Measurements from ENCODE around the gene ACAP3.

Gene ACAP3

DNA sequence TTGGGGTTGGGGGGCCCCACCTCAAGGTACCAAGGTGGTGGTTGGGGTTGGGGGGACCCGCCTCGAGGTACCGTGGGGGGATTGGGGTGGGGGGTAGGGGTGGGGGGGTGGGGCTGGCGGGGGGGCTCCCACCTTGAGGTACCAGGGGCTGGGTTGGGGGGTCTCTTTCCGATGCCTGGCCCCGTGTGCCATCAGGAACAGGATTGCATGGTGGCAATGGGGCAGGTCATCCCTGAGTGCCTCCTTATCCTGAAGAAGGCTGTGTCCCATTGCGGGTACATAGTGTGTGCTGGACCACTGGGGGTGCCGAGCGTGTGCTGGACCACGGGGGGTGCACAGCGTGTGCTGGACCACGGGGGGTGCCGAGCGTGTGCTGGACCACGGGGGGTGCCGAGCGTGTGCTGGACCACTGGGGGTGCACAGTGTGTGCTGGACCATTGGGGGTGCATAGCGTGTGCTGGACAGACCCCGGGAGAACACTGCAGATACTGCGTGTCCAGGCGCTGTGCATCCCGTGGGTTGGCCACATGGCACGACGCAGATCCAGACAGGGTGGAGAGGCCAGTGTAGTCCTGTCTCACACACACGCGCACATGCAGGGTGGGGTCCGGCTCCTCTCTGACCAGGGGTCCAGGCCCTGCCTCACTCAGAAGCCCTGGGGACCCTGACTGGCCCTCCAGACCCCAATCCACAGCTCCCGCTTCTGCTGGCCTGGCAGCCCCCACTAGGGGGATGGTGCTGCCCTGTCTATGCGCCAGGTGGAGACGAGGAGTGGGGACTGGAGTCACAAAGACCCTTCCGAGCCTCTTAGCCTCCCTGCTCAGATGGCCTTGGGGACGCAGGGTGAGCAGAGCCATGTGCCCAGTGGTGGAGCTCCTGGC, 23.3 kb downstream of the ACAP3 start:
- ATAC-seq = no peak

DNA sequence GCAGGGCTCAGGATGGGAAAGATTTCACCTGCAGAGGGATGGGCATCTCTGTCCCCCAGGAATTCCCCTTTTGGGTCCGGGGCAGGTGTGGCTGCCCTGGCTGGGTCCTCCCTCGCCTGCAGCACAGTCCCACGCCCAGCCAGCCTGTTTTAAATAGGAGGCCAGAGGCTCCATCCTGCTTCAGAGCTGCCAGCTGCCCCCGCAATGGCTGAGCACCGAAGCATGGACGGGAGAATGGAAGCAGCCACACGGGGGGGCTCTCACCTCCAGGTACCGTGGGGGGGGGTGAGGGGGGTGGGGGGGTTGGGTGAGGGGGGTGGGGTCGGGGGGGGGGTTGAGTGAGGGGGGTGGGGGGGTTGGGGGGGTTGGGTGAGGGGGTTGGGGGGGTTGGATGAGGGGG, 23.9 kb downstream of the ACAP3 start:
- no peak for ATAC-seq

DNA sequence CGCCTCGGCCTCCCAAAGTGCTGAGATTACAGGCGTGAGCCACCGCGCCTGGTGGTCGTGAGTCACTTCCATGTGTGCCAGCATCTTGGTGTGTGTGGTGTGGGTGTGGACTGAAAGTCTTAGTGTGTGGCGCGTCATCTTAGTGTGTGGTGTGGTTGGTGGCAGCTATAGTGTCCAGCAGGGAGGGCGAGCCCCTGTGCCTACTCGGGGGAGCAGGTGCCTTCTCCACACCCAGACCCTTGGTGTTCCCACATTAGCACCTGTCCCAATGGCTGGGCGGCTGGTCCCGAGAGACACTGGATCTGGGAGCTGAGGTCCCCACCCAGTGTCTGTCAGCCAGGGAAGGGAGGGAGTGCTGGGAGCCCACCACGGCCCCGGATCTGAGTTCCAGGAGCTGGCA, 24.7 kb downstream of the ACAP3 start:
- ATAC-seq = peak in 1 of 2 donors; percentile 43

DNA sequence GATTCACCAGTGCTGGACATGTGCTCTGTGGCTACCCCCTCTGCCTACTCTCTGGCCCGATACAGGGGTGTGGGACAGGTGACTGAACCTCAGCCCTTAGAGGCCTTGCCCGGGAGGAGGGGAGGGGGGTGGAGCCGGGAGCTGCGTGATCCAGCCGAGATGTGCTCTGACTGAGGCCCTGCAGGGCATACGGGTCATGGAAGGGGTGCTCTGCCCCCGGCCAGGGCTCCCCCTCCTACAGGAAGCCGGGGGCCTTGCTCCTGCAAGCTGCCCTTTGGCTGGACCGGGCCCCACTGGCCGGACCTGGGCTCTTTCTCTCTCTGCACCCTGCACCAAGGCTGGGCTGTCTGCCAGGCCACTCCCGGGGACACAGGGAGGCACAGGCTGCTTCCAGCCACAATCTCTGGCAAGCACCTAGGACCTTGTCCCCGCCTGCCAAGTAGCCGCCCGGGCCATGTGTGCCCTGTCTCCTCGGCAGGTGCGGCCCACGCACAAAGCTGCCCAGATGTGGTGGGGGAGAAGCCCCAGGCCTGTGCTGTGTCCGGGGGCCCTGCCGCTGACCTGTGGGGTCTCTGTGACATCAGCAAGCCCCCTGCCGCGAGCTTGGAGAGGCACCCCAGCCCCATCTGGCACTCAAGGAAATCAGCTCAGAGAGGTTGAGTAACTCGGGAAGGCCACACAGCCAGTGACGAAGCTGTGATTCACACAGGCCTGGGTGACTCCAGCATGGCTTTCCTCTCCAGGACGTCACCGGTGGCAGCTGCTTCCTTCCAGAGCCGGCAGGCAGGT, 26.0 kb downstream of the ACAP3 start:
- peak; percentile 59 to 78 for ATAC-seq

DNA sequence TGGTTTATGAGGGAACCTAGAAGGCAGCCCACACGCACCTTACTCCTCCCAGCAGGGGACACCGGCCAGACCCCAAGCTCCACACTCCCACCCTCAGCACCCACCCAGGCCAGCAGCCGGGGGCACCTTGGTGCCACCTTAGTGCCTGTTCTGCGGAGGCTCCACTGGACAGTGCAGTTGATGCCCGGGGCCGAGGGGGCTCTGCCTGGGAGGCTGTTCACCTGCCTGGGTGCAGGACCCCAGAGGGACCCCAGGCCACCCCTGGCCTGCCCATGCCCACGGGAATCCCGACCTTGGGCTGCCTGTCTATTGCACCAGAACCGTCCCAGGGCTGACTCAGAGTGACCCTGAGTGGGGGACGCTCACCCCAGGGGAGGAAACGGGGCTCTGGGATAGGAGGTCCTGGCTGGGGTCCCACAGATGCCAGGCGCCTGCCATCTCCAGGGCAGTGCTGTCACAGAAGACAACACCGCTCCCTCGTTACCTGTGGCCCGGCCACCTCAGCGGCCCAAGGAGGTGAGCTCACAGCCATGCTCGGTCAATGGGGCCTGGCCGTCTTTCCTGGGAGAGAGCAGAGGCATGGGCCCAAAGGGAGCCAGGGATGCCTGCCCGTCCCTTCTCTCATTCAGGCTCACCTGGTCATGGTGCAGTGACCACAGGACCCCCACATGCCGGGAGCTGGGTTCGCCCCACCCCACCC, 26.8 kb downstream of the ACAP3 start:
- ATAC-seq = no peak

DNA sequence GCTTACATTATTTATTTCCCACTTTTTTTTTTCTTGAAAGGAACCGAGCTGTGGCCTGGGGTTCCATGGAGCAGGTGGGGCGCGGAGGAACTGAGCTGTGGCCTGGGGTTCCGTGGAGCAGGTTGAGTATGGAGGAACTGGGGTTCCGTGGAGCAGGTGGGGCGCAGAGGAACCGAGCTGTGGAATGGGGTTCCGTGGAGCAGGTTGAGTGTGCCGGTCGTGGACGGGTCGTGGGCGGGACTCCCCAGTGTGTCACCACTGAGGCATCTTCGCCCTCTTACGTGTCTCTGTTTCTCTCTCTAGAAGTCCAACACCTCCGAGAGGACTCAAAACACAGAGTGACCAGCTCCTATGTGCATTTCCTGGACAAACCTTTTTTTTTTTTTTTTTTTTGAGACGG, 28.7 kb downstream of the ACAP3 start:
- ATAC-seq = no peak

DNA sequence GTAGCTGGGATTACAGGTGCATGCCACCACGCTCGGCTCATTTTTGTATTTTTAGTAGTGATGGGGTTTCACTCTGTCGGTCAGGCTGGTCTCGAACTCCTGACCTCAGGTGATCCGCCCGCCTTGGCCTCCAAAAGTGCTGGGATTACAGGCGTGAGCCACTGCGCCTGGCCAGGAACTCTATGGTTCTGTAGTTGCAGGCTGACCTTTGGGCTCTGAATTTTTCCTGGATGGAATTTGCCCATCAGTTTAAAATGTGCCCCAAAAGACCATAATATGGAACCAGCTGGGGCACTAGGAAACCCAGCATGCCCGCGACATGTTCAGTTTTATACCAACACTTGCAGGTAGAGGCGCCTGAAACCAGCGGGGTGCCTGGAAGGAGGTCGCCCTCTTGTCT, 29.1 kb downstream of the ACAP3 start:
- ATAC-seq = no peak

DNA sequence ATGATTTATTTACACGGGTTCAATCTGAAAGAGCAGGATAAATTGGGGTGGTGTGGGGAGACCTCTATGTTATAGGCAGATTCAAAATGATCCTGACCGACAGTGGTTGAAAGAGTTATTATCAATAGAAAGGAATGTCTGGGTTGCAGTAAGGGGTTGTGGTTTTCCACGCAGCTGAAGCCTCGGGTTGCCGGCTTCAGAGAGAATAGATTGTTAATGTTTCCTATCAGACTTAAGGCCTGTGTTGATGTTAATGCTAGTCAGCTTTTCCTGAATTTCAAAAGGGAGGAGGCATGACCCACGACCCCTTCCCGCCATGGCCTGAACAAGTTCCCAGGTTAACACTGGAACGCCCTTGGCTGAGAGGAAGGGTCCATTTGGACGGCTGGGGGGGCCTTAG, 31.9 kb downstream of the ACAP3 start:
- no peak for ATAC-seq

DNA sequence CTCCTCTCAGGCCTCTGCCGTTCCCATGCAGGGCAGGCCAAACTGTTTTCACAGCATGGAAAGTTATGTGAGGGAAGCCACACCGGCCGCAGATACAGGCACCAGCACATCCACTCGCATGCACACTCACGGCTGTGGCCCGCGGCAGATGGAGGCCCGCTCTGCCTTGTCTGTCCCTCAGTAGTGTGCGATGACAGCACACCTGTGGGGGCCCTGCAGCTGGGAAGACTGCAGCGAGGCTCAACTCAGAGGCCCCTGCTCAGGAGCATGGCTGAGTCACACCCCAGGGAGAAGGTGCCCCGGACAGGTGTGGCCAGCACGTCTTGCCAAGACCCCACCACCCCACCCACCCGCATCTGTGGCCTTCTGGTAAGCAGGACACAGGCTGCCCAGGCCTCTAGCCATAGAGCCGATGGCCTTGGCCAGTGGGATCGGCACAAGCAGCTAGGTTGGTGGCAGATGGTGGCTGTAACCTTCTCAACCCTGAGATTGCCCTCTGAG, 32.7 kb downstream of the ACAP3 start:
- no peak for ATAC-seq

DNA sequence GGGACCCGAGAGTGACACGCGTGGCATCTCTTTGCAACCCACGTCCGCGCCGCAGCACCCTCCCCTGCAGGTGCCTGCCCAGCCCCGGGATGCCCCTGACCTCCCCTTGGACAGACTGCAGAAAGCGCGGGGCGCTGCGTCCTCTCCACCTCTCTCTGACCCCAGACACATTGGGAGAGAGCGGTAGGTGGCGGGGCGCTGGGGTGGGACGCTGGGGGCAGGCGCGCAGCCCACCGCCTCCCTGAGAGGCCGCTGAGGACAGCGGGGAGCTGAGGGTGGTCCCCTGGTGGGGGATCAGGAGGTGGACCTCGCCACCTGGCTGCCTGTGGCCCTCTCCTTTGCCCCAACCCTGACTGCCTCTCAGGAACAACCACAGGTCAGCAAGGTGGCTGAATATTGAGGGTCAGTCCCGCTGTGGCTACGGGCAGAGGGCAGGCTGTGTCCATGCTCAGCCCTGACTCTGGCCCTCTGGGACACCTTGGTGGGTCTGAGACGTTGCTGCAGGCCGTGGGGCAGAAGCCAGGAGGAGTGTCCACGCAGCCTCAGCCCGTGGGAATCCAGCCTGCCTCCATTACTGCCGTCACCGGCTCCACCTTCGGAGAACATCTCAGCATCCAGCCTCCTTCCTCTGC, 33.3 kb downstream of the ACAP3 start:
- no peak for ATAC-seq

DNA sequence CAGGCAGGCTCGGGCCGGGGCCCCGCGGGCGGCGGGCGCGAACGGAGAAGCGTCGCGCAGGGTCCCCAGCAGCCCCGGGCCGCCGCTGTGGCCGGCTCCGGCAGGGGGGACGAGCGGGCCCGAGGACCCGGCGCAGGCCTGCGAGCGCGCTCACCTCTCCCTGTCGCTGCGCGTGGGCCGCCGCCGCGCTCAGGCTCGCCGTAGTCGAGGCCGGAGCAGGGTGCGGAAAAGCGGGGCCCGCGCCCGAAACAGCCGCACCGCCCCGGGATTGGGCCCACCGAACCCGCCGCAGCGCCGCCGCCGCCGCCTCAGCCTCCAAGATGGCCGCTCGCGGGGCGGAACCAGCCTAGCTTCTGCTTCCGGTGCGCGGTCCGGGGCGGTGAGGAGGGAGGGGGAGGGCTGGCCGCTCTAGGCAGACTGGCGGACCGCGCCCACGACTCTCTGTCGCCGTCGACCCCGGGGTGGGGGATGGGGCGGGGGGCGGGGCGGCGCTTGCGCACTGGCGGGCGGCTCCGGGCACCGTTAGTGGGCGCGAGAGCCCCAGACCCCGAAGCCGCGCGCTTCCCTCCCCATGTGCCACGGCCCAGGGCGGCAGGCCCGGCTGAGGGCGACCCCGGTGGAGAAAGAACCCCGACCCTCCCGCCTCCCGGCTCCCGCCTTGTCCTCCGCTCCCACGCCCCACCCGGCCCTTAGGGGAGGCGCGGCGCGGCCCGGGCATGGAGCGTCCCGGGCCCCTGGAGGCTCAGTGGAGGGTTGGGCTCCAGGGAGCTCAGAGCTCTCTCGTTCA, 34.0 kb downstream of the ACAP3 start, which contains the start of gene UBE2J2:
TSS of gene UBE2J2 (minus strand) at position 343 of the 787 bp plus-strand sequence. CDS start 5,862 bp downstream, outside the sequence.
- peak; percentile 97 for ATAC-seq

DNA sequence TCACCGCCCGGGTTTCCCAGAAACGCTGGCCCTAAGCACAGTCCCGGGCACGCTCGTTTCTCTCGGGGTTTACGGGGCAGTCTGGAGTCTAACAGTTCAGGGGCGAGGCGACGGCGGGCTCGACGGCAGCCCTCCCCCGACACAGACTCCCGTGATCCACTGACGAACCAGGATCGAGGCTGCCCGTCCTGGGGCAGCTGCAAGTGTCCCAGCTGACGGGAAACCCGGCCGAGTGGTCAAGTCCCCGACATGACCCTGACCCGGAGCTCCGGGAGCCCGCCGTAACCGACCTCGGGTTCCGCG, 34.6 kb downstream of the ACAP3 start:
- no peak for ATAC-seq

DNA sequence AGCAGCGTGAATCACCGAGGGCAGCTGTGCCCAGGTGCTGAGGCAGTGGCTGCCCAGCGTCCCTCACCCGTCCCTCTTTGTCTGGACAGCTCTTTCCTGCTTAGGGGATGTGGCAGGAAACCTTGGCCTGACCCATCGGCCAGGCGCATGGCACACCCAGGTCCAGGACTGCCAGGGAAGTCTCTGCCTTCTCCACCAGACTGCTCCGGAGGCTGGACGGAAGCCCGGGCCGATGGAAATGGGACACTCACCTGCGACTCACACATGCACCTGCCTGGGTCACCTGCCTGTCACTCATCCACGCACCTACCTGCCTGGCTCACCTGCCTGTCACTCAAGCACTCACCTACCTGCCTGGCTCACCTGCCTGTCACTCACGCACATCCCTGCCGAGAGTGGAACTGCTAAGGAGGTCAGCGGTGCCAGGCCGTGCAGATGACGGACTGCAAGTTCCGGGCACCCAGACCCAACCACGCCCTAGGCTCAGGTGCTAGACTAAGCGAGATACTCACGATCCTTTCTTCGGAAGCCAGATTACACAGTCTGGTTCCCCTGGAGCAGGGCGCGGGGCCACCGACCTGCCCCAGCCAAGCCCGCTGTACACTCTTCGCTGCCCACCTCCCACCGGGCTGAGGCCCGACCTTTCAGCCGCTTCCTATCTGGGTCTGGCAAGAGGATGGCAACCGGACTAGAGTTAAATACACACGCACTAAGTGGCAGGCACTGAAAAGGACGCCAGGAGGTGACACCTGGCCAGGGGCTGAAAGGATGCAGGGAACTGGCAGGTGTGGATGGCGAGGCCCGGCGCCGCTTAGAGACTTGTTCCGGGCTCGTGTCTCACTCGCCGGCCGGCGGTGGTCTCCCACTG, 35.2 kb downstream of the ACAP3 start:
- ATAC-seq = no peak

DNA sequence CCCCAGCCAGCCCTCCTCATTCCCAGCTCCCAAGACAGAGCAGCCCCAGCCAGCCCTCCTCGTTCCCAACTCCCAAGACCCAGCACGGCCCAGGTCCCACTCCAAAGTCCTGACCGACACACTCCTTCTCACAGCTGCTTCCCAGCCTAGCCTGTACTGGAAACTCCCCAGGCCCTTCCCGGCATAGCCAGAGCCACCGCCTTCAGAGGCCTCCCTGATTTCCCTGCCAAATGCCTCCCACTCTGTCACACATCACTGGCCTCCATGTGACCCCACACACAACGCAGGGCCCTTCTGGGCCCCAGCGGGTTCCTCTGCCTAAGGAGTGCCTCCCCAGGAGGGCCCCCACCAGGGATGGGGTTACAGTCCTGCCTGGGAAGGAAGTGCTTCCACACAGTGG, 36.9 kb downstream of the ACAP3 start:
- ATAC-seq = no peak

DNA sequence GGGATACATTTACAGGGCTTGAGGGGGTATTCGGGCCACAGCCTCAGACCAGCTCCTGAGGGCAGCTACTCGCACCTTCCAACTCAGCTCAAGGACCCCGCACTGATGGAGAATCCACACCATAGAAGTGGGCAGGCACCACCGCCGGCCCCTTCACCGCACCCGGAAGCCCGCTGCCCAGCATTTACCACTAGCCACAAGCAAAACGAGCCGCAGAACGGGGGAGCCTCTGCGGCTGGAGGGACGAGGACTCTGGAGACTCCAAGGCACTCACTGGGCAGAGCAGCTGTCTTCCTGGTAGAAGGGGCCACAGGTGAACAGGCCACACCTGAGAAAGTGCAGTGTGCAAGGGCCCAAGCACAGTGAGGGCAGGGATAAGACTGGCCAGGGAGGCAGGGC, 39.4 kb downstream of the ACAP3 start:
- no peak for ATAC-seq

DNA sequence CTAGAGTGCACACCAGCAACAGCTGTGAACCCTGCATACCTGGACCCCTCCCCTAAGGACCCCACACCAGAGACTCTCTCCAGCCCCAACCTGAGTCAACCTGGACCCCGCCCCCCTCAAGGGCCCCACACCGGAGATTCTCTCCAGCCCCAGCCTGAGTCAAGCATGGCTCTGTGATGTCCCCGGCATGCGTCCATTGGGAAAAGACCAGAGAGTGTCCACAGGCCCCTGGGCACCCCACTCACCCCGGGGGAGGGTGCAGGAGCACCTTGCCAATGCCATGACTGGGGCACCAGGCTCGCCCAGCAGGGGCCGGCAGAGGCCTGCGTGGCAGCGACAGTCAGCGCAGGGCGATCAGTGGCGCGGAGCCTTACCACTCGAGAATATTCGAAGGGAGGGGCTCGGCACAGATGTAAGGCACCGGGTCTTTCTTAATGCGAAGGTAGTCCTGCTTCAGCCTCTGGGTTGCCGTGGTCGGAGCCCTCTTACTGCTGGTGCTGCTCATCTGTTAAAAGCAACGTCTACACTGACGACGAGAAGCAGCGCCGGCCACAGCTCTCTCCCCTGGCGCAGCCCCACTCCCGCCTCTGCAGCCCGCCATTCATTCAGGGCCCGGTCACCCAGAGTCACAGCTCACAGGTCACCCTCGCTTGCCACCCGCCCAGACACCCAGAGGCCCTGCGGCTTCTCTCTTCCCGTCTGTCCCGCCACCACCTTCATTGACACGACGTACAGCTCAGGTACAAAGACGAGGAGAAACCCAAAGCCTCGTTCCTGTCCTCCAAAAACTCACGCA, 40.0 kb downstream of the ACAP3 start:
- ATAC-seq = no peak

DNA sequence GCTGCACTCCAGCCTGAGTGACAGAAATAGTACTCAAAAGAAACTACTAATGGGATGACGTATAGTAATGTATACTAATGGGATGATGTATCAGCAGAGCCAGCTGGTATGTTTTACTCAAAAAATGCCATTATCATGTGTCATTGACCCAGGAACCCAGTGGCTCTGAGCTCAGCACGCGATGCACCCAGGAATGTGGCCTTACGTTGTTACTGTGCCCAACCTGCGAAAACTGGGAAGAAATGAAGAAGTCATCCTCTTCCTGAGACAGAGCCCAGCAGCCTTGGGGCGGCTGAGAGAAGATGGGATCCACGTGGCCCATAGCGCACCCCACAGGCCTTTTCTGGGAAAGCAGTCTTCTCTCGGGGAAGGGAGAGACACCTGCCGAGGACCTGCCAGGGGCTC, 42.9 kb downstream of the ACAP3 start:
- no peak for ATAC-seq

DNA sequence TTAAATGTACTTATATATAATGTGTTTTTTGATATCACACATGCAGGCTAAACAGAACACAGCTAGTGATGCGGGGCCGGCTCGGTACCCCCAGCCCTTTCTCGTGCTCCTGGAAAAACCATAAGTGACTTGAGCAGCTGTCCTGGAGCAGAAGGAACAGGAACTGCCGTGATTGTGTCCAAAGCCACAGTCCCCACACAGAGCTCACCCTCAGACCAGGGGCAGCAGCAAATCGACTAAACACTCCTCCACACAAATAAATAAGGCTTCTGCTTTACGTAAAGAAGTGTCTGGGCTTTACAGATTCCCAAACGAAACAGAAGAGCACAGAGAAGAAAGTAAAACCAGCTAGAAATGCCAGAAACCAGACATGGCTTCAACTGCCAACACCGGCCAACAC, 43.7 kb downstream of the ACAP3 start:
- ATAC-seq = no peak

DNA sequence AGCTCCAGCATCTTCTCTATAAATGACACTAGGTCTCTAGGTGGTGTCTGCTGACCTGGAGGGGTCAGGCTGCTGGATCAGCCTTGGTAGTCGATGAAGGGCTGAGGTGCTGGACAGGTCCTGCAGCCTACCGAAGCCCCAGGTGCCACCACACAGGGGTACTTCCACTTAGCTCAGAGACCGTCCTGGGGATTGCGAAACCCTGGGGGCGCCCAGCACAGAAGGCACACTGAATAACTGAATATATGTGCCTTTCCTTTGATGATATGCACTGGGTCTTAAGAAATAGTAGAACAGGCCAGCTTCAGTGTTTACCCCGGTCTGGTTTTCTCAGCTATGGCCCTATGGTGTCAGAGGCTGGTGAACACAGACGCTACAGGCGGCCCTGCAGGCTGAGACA, 45.0 kb downstream of the ACAP3 start:
- no peak for ATAC-seq

DNA sequence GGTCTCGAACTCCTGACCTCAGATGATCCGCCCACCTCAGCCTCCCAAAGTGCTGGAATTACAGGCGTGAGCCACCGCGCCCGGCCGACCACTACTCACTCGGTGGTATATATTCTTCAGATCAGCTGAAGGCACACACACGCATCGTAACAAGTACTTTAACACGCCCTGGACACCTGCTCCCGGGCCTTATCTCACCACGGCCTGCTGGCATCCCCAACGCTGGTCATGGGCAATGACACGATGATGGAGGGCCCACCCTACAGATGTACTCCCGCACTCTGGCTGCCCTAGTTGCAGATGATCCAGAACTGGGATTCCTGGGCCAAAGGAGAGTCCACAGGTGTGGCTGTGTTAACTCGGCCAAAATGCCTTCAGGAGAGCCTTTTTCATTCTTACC, 45.7 kb downstream of the ACAP3 start:
- ATAC-seq = no peak

Data from activated CD4-positive, CD25-positive, alpha-beta regulatory T cell treated with anti-CD3 and anti-CD28 coated beads, Interleukin-2, amount 50 U/mL, for 24 hours (primary cell).